Measurements from ENCODE around the gene ITGB6.

Gene ITGB6

DNA sequence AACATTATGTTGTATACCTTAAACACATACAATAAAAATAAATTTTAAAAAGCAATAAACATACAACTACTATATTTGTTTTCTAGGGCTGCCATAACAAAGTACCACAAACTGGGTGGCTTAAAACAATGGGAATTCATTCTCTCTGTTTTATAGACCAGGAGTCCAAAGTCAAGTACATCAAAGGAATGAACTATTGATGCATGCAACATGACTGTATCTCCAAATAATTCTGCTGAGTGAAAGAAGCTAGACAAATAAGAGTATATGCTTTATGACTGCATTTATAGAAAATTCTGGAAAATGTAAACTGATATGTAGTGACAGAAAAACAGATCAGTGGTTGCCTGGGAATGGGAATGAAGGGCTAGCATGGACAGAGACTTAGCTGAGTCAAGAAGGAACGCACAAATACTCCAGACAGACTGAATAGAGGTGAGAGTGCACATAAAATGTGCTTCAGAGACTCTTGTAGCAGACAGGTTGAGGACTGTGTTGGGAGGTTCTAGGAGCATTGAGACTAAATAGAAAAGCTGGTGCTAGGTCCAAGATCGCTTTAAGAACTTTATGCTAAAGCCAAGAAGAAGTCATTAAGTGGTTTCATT lies 126.7 kb downstream of the ITGB6 start:
- H3K36me3 ChIP-seq (ENCODE audit: control insufficient read depth, low read depth, low read length), result no peaks in the 10 kb centered on the region
- no peak overlapping the region for H3K27ac ChIP-seq (ENCODE audit: low read length)
- H3K9me3 ChIP-seq (ENCODE audit: control insufficient read depth, low read depth, low read length), result peaks cover 8% of the 10 kb centered on the region
- no peaks in the 10 kb centered on the region for H3K4me1 ChIP-seq (ENCODE audit: control insufficient read depth, low read depth, low read length)
- no peak overlapping the region for H3K4me3 ChIP-seq (ENCODE audit: low read length)
- no peak overlapping the region for H3K9ac ChIP-seq (ENCODE audit: low read length)
- no peaks in the 10 kb centered on the region for H3K27me3 ChIP-seq (ENCODE audit: control insufficient read depth, insufficient read depth, low read length)

DNA sequence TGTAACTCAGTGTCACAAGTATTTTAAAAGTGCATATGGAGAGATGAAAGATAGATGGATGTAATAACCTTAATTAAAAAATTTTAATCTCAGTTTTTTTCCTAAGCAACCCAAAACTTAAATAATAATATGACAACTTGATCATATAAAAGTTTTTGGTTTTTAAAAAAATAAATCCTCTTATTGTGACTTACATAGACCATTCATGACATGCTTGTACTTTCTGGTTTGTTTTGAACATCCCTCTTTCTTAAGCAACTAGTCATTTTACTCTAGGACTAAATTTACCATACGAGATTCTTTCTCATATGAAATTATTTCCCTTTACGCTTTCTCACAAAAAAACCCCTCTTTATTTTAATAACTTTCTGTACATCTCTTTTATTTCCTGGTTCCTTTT lies 131.2 kb downstream of the ITGB6 start:
- H3K9ac ChIP-seq (ENCODE audit: low read length), result no peak overlapping the region
- no peak overlapping the region for H3K27ac ChIP-seq (ENCODE audit: low read length)
- no peaks in the 10 kb centered on the region for H3K27me3 ChIP-seq (ENCODE audit: control insufficient read depth, insufficient read depth, low read length)
- no peaks in the 10 kb centered on the region for H3K4me1 ChIP-seq (ENCODE audit: control insufficient read depth, low read depth, low read length)
- no peak overlapping the region for H3K4me3 ChIP-seq (ENCODE audit: low read length)
- peaks cover 19% of the 10 kb centered on the region for H3K9me3 ChIP-seq (ENCODE audit: control insufficient read depth, low read depth, low read length)
- H3K36me3 ChIP-seq (ENCODE audit: control insufficient read depth, low read depth, low read length), result no peaks in the 10 kb centered on the region

DNA sequence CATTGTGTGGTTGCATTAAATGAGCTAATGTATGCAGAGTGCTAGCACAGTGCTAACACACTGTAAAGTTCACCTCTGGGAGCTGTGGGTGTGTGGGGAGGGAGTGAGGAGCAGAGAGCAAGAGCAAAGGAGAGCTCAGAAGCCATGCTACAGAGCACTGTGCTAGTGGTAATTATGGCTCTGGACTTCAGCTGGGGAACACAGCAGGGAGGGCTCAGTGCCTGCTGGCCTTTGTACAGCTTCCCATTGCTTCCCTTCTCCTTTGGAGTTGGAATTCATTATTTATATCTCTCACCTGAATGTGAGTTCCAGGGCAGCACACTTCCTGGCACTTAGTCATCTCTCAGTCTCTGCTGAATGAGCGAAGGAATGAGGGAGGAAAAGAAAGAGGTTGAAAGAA lies 135.2 kb downstream of the ITGB6 start:
- Histone ChIP-seq H3K9ac (ENCODE audit: low read length) (no peak overlapping the region), H3K4me1 (ENCODE audit: control insufficient read depth, low read depth, low read length) (peaks cover 8% of the 10 kb centered on the region), H3K9me3 (ENCODE audit: control insufficient read depth, low read depth, low read length) (peaks cover 19% of the 10 kb centered on the region), H3K27ac (ENCODE audit: low read length) (no peak overlapping the region), H3K4me3 (ENCODE audit: low read length) (no peak overlapping the region), H3K36me3 (ENCODE audit: control insufficient read depth, low read depth, low read length) (no peaks in the 10 kb centered on the region), H3K27me3 (ENCODE audit: control insufficient read depth, insufficient read depth, low read length) (peaks cover 37% of the 10 kb centered on the region)

DNA sequence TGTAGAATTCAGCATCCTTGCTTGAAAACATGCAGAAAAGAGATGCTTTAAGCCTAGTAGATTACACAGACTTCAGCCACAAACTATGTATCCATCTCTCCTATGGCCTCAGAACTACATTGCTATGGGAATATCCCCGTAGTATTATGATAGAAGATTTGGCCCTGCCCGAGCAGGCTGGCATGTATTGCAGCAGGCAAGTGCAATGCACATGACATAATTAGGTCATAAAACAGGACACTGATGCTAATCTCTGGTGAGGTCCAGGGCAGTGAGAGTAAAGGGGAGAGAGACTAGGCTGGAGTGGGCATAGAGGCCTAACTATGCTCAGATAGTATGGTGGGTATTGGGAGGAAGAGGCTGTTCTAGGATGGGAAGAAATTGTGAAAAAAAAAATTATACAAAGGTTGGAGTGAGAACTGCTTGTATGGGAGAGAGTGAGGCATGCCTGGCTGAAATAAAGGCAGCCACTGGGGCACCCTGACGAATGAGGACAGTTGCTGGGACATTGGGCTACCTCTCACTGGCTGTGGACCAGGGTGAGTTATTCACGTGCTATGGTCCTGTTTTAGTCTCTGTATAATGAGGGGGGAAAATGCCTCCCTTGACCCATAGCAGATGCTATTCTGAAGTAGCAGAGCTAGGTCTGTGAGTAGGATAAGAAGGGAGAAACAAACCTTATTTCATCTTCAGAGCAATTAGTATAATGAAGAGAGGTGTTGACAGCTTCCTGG lies 136.0 kb downstream of the ITGB6 start:
- Histone ChIP-seq H3K4me3 (ENCODE audit: low read length) (no peak overlapping the region), H3K27me3 (ENCODE audit: control insufficient read depth, insufficient read depth, low read length) (peaks cover 37% of the 10 kb centered on the region), H3K9ac (ENCODE audit: low read length) (no peak overlapping the region), H3K27ac (ENCODE audit: low read length) (no peak overlapping the region), H3K9me3 (ENCODE audit: control insufficient read depth, low read depth, low read length) (peaks cover 14% of the 10 kb centered on the region), H3K36me3 (ENCODE audit: control insufficient read depth, low read depth, low read length) (no peaks in the 10 kb centered on the region), H3K4me1 (ENCODE audit: control insufficient read depth, low read depth, low read length) (peaks cover 8% of the 10 kb centered on the region)

DNA sequence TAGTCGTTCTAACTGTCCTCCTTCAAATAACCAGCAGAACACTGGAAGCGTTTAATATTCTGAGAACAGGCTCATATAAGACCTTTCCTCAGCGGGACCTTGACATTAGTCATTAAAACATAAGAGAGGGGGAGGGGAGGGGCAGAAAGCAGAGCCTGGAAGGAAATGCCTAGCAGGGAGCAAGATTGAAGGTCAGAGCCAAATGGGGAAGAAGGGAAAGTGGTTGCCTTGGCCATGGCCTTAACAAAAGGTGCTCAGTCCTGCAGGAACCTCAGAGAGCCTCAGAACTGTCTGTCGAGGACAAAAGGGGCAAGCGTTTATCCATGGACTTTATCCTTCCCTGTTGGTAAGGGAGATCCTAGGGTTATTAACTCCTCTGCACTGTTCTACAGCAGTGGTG lies 136.8 kb downstream of the ITGB6 start:
- peak overlapping the region; percentile 23 for H3K9ac ChIP-seq (ENCODE audit: low read length)
- peaks cover 8% of the 10 kb centered on the region for H3K4me1 ChIP-seq (ENCODE audit: control insufficient read depth, low read depth, low read length)
- H3K27me3 ChIP-seq (ENCODE audit: control insufficient read depth, insufficient read depth, low read length), result peaks cover 37% of the 10 kb centered on the region
- H3K27ac ChIP-seq (ENCODE audit: low read length), result no peak overlapping the region
- H3K36me3 ChIP-seq (ENCODE audit: control insufficient read depth, low read depth, low read length), result no peaks in the 10 kb centered on the region
- H3K9me3 ChIP-seq (ENCODE audit: control insufficient read depth, low read depth, low read length), result peaks cover 10% of the 10 kb centered on the region
- H3K4me3 ChIP-seq (ENCODE audit: low read length), result peak overlapping the region; percentile 77

DNA sequence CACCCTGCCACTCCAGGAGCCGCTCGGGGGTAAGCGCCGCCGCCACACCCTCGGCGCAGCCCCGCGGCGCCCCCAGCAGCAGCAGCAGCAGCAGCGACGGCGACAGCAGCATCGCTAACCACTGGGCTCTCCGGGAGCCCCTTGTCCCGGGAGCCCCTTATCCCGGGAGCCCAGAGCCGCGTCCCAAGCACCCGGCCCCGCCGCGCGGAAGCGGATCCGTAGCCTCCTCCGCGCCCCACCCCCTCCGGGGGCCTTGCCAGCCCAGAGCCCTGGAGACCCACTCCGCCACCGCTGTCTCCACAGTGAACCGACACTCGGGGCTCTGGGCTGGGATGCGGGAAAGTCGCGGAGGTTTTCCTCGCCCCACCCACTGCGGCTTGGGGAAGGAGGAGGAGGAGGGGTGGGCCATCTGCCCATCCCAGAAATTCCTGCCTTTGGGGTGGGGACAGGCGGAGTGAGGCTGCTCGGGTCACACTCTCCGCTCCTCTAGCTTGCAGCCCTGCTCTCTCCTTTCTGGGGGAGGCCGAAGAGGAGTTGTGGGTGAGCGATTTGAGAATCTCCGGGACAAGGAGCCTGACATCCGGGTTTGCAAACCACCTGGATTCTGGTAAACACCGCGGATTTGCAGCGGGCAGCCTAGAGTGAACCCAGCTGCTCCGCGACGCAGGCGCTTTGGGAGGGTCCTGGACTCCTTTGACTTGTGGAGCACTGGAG lies 137.6 kb downstream of the ITGB6 start, which contains the start of gene PLA2R1:
TSS of gene PLA2R1 (minus strand) at position 324 of the 714 bp plus-strand sequence. CDS start at position 112, 212 bp downstream.
- Histone ChIP-seq H3K27me3 (ENCODE audit: control insufficient read depth, insufficient read depth, low read length) (peaks cover 37% of the 10 kb centered on the region), H3K9me3 (ENCODE audit: control insufficient read depth, low read depth, low read length) (peaks cover 3% of the 10 kb centered on the region), H3K27ac (ENCODE audit: low read length) (no peak within 1 kb of the TSS), H3K4me3 (ENCODE audit: low read length) (peak within 1 kb of the TSS; percentile 77), H3K36me3 (ENCODE audit: control insufficient read depth, low read depth, low read length) (no peaks in the 10 kb centered on the region), H3K4me1 (ENCODE audit: control insufficient read depth, low read depth, low read length) (peaks cover 8% of the 10 kb centered on the region), H3K9ac (ENCODE audit: low read length) (peak within 1 kb of the TSS; percentile 23)

DNA sequence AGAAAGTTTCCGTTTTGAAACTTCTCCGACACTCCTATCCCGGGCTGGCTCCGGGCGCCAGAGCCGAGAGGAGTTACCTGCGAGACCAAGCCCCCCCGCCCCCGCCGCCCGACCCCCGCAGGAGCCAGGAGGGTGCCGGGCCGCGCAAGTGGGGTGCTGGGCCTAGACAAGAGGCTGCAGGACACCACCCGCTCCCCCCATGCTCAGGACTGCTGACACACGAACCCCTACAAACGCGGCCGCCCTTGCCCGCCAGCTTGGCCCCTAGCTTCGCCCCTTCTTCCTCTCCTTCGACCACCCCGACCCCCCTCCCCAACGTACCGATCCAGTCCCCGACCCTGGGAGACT lies 138.2 kb downstream of the ITGB6 start:
- Histone ChIP-seq H3K27me3 (ENCODE audit: control insufficient read depth, insufficient read depth, low read length) (peaks cover 38% of the 10 kb centered on the region), H3K9me3 (ENCODE audit: control insufficient read depth, low read depth, low read length) (no peaks in the 10 kb centered on the region), H3K4me1 (ENCODE audit: control insufficient read depth, low read depth, low read length) (peaks cover 8% of the 10 kb centered on the region), H3K4me3 (ENCODE audit: low read length) (peak overlapping the region; percentile 77), H3K36me3 (ENCODE audit: control insufficient read depth, low read depth, low read length) (no peaks in the 10 kb centered on the region), H3K27ac (ENCODE audit: low read length) (no peak overlapping the region), H3K9ac (ENCODE audit: low read length) (no peak overlapping the region)

DNA sequence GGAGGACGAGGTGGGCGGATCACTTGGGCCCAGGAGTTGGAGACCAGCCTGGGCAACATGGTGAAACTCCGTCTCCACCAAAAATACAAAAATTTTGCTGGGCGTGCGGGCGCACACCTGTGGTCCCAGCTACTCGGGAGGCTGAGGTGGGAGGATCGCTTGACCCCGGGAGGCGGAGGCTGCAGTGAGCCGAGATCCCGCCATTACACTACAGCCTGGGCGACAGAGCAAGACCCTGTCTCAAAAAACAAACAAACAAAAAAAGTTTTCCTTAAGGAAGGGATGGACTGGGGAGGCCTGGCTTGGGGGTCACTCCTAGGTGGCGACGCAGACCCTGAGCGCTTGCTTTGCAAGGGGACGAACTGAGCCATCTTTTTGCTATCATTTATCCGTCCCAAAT lies 138.5 kb downstream of the ITGB6 start:
- H3K9ac ChIP-seq (ENCODE audit: low read length), result no peak overlapping the region
- peak overlapping the region; percentile 77 for H3K4me3 ChIP-seq (ENCODE audit: low read length)
- H3K4me1 ChIP-seq (ENCODE audit: control insufficient read depth, low read depth, low read length), result peaks cover 8% of the 10 kb centered on the region
- no peaks in the 10 kb centered on the region for H3K36me3 ChIP-seq (ENCODE audit: control insufficient read depth, low read depth, low read length)
- peaks cover 41% of the 10 kb centered on the region for H3K27me3 ChIP-seq (ENCODE audit: control insufficient read depth, insufficient read depth, low read length)
- H3K9me3 ChIP-seq (ENCODE audit: control insufficient read depth, low read depth, low read length), result no peaks in the 10 kb centered on the region
- no peak overlapping the region for H3K27ac ChIP-seq (ENCODE audit: low read length)

DNA sequence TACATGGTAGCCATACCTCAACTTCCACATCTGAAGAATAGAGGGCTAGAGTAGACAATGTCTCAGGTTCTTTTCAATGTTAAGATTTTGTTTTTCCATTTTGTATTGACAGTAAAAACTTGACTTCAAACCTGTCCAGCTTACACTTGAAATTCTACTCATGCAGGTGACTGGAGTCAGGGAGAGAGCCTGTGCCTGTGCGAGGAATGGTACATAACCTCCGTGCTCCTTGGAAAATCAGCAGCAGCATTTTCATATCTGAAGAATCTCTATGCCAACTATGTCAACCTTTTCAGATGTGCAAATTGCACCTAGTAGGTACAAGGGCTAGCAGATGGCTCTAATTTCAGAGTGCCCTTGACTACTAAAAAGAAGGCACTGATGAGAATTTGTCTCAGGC lies 139.8 kb downstream of the ITGB6 start:
- no peak overlapping the region for H3K9ac ChIP-seq (ENCODE audit: low read length)
- no peak overlapping the region for H3K27ac ChIP-seq (ENCODE audit: low read length)
- no peaks in the 10 kb centered on the region for H3K9me3 ChIP-seq (ENCODE audit: control insufficient read depth, low read depth, low read length)
- H3K36me3 ChIP-seq (ENCODE audit: control insufficient read depth, low read depth, low read length), result no peaks in the 10 kb centered on the region
- no peak overlapping the region for H3K4me3 ChIP-seq (ENCODE audit: low read length)
- H3K4me1 ChIP-seq (ENCODE audit: control insufficient read depth, low read depth, low read length), result peaks cover 11% of the 10 kb centered on the region
- H3K27me3 ChIP-seq (ENCODE audit: control insufficient read depth, insufficient read depth, low read length), result peaks cover 41% of the 10 kb centered on the region

DNA sequence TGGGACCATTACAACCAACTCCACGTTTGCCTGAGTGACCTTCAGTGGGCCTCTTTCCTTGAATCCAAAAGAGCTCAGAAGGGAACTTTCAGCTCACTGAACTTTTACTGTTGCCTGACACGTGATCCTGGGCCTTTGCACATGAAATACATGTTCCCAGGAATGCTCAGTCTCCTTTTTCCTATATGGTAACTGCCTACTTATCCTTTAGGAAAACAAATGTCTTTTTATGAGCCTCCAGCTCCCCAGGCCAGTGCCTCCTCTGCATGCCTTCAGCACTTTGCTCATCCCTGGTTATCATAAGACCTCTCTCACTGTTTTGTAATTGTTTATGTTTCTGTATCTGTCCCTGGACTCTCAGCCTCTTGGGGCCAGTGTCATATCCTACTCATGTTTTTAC lies 142.7 kb downstream of the ITGB6 start:
- H3K9me3 ChIP-seq (ENCODE audit: control insufficient read depth, low read depth, low read length), result no peaks in the 10 kb centered on the region
- no peak overlapping the region for H3K9ac ChIP-seq (ENCODE audit: low read length)
- no peak overlapping the region for H3K4me3 ChIP-seq (ENCODE audit: low read length)
- H3K27ac ChIP-seq (ENCODE audit: low read length), result no peak overlapping the region
- H3K36me3 ChIP-seq (ENCODE audit: control insufficient read depth, low read depth, low read length), result no peaks in the 10 kb centered on the region
- peaks cover 27% of the 10 kb centered on the region for H3K27me3 ChIP-seq (ENCODE audit: control insufficient read depth, insufficient read depth, low read length)
- peaks cover 13% of the 10 kb centered on the region for H3K4me1 ChIP-seq (ENCODE audit: control insufficient read depth, low read depth, low read length)

DNA sequence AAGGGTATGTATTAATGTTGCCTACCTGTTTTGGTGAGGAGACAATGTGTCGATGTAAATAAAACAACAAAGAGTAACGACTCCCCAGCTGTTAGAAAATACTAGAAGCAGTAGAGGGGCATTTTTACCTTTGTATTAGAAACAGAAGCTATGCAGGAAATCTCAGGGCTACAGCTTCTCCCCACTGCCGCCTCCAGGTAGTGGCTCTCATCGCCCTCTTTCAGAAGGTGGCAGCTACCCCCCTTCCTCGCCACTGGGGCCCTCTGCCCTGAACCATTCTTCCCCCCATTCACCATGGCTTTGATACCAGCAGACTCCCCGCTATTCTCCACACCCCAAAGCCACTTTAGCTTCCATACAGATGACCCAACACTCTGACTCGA lies 144.4 kb downstream of the ITGB6 start:
- H3K27me3 ChIP-seq (ENCODE audit: control insufficient read depth, insufficient read depth, low read length), result peaks cover 11% of the 10 kb centered on the region
- H3K36me3 ChIP-seq (ENCODE audit: control insufficient read depth, low read depth, low read length), result no peaks in the 10 kb centered on the region
- H3K9ac ChIP-seq (ENCODE audit: low read length), result no peak overlapping the region
- no peak overlapping the region for H3K4me3 ChIP-seq (ENCODE audit: low read length)
- H3K9me3 ChIP-seq (ENCODE audit: control insufficient read depth, low read depth, low read length), result no peaks in the 10 kb centered on the region
- peaks cover 18% of the 10 kb centered on the region for H3K4me1 ChIP-seq (ENCODE audit: control insufficient read depth, low read depth, low read length)
- no peak overlapping the region for H3K27ac ChIP-seq (ENCODE audit: low read length)
